Activated T-cell treated with anti-CD3 and anti-CD28 coated beads, Interleukin-2, amount 50 U/mL, for 24 hours (primary cell): ENCODE measurements around the gene KIF12.
"Not testable (repeated sequence)": the region's sequence is repeated elsewhere in the genome, so short reads cannot be mapped to it uniquely, and the experiment has no call there.

Experiments used
- DNase-seq: peaks from one replicate; pipeline ENCODE4 v3.0.0-alpha.2; 2020
- H3K27ac Mint-ChIP-seq: 2 replicates; pipeline ENCODE4 v1.8.0; 2020; ENCODE audit warnings: mild to moderate bottlenecking, mixed read lengths
- H3K27me3 Mint-ChIP-seq: 2 replicates; pipeline ENCODE4 v1.8.0; 2020; ENCODE audit warnings: mixed read lengths
- H3K36me3 Mint-ChIP-seq: 2 replicates; pipeline ENCODE4 v1.8.0; 2020; ENCODE audit warnings: low read depth, mixed read lengths
- H3K4me1 Mint-ChIP-seq: 2 replicates; pipeline ENCODE4 v1.8.0; 2020; ENCODE audit warnings: low read depth, mixed read lengths
- H3K4me3 Mint-ChIP-seq: 2 replicates; pipeline ENCODE4 v1.8.0; 2020; ENCODE audit warnings: mild to moderate bottlenecking, moderate library complexity, mixed read lengths
- H3K9me3 Mint-ChIP-seq: 2 replicates; pipeline ENCODE4 v1.8.0; 2020; ENCODE audit warnings: mixed read lengths

The KIF12 gene

GRCh38 chr9:114128759-114129158, 29.7 kb upstream of the KIF12 start:
- H3K27me3 Mint-ChIP-seq = peaks cover 18% of the 10 kb centered on the region
- DNase-seq, H3K27ac Mint-ChIP-seq, H3K36me3 Mint-ChIP-seq, H3K9me3 Mint-ChIP-seq, H3K4me1 Mint-ChIP-seq, H3K4me3 Mint-ChIP-seq: not testable (repeated sequence)

- Mint-ChIP-seq H3K27ac (no peak overlapping the region), H3K27me3 (peaks cover 18% of the 10 kb centered on the region), H3K4me3 (no peak overlapping the region), H3K36me3 (no peaks in the 10 kb centered on the region), H3K4me1 (no peaks in the 10 kb centered on the region), H3K9me3 (peaks cover 4% of the 10 kb centered on the region)
- DNase-seq = no peak
These were observed 27.4 kb upstream of the KIF12 start for GRCh38 chr9:114126247-114127060.

DNA sequence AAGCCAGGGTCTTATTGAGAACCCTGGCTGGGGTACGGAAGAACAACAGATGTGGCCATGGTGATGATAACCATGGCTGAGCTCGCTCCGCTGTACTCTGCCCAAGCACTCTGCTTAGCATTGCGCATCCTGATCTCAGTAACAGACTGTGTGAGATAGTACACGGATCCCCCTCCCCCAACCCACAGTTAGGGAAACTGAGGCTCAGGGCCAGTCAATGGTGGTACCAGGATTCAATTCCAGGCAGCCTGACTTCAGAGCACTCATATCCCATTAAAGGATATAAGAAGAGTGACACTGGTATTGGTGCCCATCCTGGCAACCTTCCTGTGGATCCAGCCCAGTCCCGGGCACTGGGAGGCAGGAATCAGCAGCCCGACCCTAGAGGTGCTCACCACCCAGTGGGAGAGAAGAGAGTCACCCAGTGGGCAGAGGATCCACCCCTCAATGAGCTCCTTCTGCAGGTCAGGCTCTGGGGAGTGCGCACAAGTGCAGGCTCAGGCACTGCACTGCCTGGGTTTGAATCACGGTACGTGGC, 26.5 kb upstream of the KIF12 start:
- H3K36me3 Mint-ChIP-seq = no peaks in the 10 kb centered on the region
- no peaks in the 10 kb centered on the region for H3K4me1 Mint-ChIP-seq
- H3K4me3 Mint-ChIP-seq = no peak overlapping the region
- no peak for DNase-seq
- H3K27ac Mint-ChIP-seq = no peak overlapping the region
- H3K27me3 Mint-ChIP-seq = peaks cover 17% of the 10 kb centered on the region
- H3K9me3 Mint-ChIP-seq = peaks cover 4% of the 10 kb centered on the region

GRCh38 chr9:114124666-114125475, 25.8 kb upstream of the KIF12 start:
- no peaks in the 10 kb centered on the region for H3K4me1 Mint-ChIP-seq
- H3K36me3 Mint-ChIP-seq = no peaks in the 10 kb centered on the region
- no peak overlapping the region for H3K27ac Mint-ChIP-seq
- no peak for DNase-seq
- H3K4me3 Mint-ChIP-seq = no peak overlapping the region
- peaks cover 4% of the 10 kb centered on the region for H3K9me3 Mint-ChIP-seq
- H3K27me3 Mint-ChIP-seq = peaks cover 17% of the 10 kb centered on the region

DNA sequence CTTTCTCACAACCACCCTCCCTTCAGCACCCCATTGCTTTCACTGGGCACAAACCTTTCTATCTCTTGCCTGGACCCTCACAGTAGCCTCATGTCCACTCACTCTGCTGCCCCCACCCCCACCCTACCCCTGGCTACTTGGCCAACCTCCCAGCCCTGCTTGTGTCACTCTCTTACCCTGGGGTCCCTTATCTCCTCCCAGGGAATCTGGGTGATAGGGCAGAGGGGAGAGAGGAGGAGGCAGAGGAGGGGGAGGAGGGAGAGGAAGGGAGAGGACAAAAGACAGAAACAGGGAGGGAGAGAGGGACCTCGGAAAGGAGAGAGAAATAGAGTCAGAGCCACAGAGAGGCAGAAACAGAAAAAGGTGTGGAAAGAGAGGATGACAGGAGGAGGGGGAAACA, 25.0 kb upstream of the KIF12 start:
- Mint-ChIP-seq H3K4me1 (no peaks in the 10 kb centered on the region), H3K27ac (no peak overlapping the region), H3K9me3 (peaks cover 4% of the 10 kb centered on the region), H3K27me3 (peaks cover 14% of the 10 kb centered on the region), H3K36me3 (no peaks in the 10 kb centered on the region), H3K4me3 (no peak overlapping the region)
- DNase-seq = no peak

DNA sequence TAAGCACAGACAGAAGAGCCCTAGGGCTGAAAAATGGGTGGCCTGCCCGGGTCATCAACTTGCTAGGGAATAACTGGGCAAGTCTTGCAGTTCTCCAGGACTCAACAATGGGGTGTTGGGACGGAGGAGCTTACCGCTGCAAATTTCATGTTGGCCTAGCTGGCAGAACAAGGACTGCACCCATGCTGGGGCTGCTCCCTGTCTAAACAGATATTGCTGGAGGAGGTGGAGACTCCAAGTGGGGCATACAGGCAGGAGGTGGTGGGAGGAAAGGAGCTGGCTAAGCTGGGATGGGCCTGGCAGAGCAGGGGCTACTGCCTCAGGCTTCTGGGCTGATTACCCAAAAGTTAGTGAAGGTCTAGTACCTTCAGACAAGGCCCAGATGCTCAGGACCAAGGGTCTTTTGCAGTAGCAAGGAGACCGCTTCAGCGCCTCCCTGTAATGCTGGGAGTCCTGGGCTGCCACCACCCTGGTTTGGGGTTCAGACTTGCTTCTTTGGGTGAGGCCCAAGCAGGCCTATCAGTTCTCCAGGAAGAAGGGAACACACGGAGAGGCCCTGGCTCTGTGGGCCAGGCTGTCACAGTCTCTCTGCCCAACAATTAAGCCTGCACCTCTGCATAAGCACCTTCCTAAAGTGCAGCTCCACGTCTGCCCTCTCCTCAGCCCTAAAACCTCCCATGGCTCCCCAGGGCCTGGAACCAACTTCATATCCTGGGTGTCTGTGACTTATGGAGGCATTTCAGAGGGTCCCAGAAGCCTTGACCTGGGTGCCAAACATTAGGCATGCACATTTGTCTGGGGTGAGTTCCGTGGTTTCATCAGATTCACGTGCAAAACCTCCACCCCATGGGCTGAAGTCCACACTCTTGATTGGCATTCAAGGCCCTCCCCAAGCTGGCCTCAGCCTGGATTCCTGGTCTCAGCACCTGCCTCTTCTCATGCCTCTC, 24.2 kb upstream of the KIF12 start:
- Mint-ChIP-seq H3K27me3 (peaks cover 11% of the 10 kb centered on the region), H3K9me3 (peaks cover 4% of the 10 kb centered on the region), H3K4me3 (no peak overlapping the region), H3K27ac (no peak overlapping the region), H3K4me1 (no peaks in the 10 kb centered on the region), H3K36me3 (no peaks in the 10 kb centered on the region)
- DNase-seq = no peak

GRCh38 chr9:114122136-114123027, 23.3 kb upstream of the KIF12 start:
- H3K4me3 Mint-ChIP-seq = no peak overlapping the region
- H3K4me1 Mint-ChIP-seq = no peaks in the 10 kb centered on the region
- no peak overlapping the region for H3K27ac Mint-ChIP-seq
- H3K36me3 Mint-ChIP-seq = no peaks in the 10 kb centered on the region
- peaks cover 2% of the 10 kb centered on the region for H3K9me3 Mint-ChIP-seq
- H3K27me3 Mint-ChIP-seq = peaks cover 18% of the 10 kb centered on the region
- DNase-seq = no peak

DNA sequence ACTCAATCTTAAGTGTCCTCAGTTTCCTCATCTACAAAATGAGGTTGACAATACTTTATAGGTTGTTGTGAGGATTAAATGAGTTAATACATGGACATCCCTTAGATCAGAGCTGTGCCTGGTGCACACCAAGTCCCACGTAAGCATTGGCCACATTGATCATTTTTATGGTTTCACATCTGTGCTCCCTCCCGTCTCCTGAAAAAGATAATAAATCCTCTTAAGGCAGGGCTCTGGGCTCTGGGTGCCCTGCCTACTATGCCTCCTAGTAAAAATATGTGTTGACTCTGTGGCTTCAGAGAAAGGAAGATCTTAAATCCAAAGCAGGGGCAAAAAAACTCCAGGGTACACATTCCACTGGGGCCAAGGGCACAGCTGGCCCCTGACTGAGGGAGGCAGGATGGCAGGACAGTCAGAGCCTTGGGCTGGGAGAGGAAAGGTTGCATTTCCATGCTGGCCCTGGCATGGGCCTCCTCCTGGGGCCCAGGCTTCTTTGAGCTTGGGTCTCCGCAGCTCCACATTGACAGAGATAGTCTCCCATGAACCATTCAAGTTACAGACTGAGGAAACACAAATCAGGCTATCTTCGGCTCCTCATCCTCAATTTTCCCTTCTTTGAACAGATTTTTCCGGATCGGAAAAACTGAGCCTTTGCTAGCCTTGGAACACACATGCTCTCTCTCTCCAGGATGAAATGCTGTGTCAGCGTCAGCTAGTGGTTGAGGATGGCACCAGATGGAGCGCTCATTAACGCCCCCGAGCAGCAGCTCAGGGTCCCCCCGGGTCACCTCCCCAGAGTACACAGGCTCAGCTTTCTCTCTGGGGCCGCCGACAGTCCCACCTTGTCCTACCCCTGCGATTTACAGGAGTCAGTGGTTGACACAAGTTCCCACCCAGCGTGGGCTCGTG, 22.4 kb upstream of the KIF12 start:
- no peaks in the 10 kb centered on the region for H3K9me3 Mint-ChIP-seq
- no peaks in the 10 kb centered on the region for H3K36me3 Mint-ChIP-seq
- no peaks in the 10 kb centered on the region for H3K4me1 Mint-ChIP-seq
- H3K27ac Mint-ChIP-seq = no peak overlapping the region
- peaks cover 19% of the 10 kb centered on the region for H3K27me3 Mint-ChIP-seq
- H3K4me3 Mint-ChIP-seq = no peak overlapping the region
- no peak for DNase-seq

DNA sequence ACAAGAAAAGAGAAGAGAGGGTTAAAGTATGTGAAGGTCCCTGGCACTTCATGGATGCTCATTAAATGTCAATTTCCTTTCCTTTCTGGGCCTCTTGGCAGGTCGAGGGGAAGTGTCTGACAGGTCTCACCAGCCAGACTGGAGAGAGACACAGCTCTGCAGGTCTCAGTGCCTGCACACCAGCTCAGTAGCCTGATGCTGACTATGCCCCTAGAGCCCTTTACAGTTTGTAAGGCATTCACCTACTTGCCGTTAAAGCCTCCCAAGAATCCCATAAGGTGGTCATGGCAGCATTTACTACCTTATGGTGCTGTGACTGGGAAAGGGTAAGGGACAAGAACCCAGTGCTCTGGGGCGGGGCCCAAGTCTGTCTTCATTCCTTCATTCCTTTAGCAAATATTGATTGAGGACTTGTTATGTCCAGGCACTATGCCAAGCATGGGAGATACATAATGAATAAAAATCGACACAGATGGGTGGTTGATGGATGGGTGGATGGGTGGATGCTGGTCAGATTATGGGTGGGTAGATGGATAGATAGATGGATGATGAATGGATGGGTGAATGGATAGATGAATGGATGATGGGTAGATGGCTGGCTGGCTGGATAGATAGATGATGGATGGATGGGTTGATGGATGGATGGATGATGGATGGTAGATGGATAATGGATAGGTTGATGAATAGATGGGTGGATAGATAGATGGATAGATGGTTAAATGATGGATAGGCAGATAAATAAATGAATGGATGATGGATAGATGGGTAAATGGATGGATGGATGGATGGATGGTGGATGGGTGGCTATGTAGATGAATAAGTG, 21.3 kb upstream of the KIF12 start:
- peaks cover 23% of the 10 kb centered on the region for H3K27me3 Mint-ChIP-seq
- no peaks in the 10 kb centered on the region for H3K4me1 Mint-ChIP-seq
- H3K4me3 Mint-ChIP-seq = no peak overlapping the region
- DNase-seq = no peak
- no peak overlapping the region for H3K27ac Mint-ChIP-seq
- H3K36me3 Mint-ChIP-seq = no peaks in the 10 kb centered on the region
- no peaks in the 10 kb centered on the region for H3K9me3 Mint-ChIP-seq

DNA sequence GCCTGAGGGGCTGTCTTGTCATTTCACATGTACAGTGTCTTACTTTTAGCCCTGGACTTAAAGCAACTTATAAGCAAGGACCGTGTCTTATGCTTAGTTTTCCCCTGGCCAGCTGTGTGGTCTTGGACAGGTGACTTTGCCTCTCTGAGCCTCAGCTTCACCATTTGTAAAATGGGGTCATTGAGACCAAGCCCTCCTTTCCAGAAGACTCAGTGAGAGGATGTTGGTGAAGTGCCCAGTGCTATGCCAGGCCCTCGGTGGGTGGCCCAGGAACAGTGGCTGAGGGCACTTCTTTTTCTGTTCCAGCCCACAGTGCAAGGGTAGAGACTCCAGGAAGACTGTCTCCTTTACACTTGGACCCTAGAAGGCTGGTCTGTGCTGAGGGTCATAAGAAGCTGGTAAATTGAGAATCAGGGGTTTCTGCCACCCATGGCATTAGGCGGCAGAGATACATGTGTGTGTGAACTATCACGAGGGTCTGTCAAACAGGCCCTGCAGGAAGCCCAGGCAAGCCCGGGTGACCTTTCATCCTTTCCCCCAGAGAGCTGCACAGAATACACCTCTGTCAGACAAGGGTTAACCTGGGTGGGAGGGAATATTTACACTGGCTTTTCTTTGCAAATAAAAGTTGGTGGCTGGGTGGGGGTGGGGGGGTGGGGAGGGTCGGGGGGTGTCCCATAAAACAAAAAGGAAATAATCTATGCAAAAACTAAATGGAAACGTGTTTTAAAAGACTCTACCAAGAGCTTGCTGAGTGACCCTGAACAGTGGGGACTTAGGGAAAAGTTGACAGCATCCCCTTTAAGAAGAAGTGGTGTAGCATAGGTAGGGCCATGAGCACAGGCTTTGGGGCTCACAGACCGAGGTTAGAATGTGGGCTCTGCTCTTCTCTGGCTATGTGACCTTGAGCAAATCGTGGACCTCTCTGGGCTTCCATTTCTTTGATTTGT, 20.4 kb upstream of the KIF12 start:
- no peaks in the 10 kb centered on the region for H3K4me1 Mint-ChIP-seq
- no peak for DNase-seq
- no peak overlapping the region for H3K27ac Mint-ChIP-seq
- H3K9me3 Mint-ChIP-seq = no peaks in the 10 kb centered on the region
- H3K4me3 Mint-ChIP-seq = no peak overlapping the region
- H3K27me3 Mint-ChIP-seq = peaks cover 23% of the 10 kb centered on the region
- H3K36me3 Mint-ChIP-seq = no peaks in the 10 kb centered on the region

GRCh38 chr9:114117996-114118830, 19.1 kb upstream of the KIF12 start:
- Mint-ChIP-seq H3K9me3 (no peaks in the 10 kb centered on the region), H3K27me3 (peaks cover 30% of the 10 kb centered on the region), H3K36me3 (no peaks in the 10 kb centered on the region), H3K4me3 (no peak overlapping the region), H3K27ac (no peak overlapping the region), H3K4me1 (no peaks in the 10 kb centered on the region)
- no peak for DNase-seq
